Epithelial cell of esophagus (primary cell): ENCODE data around the gene LCA5.

Experiments
- DNase-seq: peaks from one replicate; pipeline ENCODE4 v3.0.0; 2010; ENCODE audit warnings: low read depth
- H3K4me3 ChIP-seq: 2 replicates; pipeline ENCODE4 v1.5.1; 2011; ENCODE audit warnings: mild to moderate bottlenecking, low read length, control low read depth
- CTCF ChIP-seq: IDR thresholded peaks from 2 replicates; pipeline ENCODE4 v1.5.1; 2011; ENCODE audit warnings: low read depth, mild to moderate bottlenecking, low read length, control low read depth, inconsistent platforms; ENCODE audit not compliant: insufficient read depth; ENCODE audit errors: missing control alignments

LCA5 gene

GRCh38 chr6:79436241-79436640 is 101.0 kb downstream of the LCA5 start:
- DNase-seq, result peak; percentile 40
- no peak overlapping the region for H3K4me3 ChIP-seq
- TF ChIP-seq CTCF, result no peak

- DNase-seq, result no peak
Observed at GRCh38 chr6:79435746-79436145, 101.5 kb downstream of the LCA5 start.

More at GRCh38 chr6:79435746-79436145, 101.5 kb downstream of the LCA5 start:
- no peak for TF ChIP-seq CTCF
- H3K4me3 ChIP-seq, result no peak overlapping the region
